ENCODE measurements around the gene SYNJ1.
"Not testable (repeated sequence)": the region's sequence is repeated elsewhere in the genome, so short reads cannot be mapped to it uniquely, and the experiment has no call there.

Gene SYNJ1

DNA sequence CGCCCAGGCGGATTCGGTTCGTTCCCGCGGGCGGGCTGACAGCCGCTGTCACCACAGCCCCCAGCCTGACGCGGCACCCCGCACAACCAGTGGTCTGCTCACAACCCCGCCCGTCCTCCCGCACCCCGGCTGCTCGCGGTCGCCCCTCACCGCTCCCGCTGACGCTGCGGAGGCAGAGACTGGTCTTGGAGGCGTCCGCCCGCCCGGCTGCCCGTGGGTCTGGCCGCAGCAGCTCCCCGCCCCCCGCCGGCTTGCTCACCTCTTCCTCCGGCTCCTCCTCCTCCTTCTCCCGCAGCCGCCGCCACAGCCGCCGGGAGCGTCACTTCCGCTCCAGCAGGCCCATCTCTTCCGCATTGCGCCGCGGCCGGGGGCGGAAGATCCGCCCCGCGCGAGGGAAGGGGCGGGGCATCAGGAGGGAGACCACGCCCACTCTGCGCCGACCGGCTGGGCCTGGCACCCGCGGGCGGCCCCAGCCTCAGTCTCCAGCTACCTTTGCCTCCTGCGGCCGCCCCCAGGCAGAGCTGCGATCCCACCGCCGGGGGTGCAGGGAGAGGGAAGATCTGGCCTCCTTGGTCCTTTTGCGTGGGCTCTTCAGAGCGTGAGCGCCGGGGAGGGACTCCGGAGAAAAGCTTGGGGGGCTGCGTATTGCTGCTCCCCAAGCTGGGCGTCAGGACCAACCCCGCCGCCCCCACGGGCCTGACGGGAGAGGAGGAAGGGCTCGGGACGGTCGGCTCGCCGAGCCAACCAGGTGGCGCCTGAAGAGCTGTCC is at the start of gene SYNJ1:
Gene SYNJ1, minus strand, starts transcription at position 327 of the 769 bp plus-strand sequence. CDS start 1,118 bp downstream, outside the sequence.
- DNase-seq (ENCODE audit: extremely low read depth, low read depth), result peak; percentile 83
- TF ChIP-seq, protein P1, sequence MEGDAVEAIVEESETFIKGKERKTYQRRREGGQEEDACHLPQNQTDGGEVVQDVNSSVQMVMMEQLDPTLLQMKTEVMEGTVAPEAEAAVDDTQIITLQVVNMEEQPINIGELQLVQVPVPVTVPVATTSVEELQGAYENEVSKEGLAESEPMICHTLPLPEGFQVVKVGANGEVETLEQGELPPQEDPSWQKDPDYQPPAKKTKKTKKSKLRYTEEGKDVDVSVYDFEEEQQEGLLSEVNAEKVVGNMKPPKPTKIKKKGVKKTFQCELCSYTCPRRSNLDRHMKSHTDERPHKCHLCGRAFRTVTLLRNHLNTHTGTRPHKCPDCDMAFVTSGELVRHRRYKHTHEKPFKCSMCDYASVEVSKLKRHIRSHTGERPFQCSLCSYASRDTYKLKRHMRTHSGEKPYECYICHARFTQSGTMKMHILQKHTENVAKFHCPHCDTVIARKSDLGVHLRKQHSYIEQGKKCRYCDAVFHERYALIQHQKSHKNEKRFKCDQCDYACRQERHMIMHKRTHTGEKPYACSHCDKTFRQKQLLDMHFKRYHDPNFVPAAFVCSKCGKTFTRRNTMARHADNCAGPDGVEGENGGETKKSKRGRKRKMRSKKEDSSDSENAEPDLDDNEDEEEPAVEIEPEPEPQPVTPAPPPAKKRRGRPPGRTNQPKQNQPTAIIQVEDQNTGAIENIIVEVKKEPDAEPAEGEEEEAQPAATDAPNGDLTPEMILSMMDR (IDR thresholded peaks at IDR 0.05; ENCODE audit: low read depth, low read length), result no peak

GRCh38 chr21:32777269-32777668 is 49.5 kb upstream of the SYNJ1 start:
- DNase-seq (ENCODE audit: extremely low read depth, low read depth), result no peak
- TF ChIP-seq, protein P1 (IDR thresholded peaks at IDR 0.05; ENCODE audit: low read depth, low read length), result no peak

- TF ChIP-seq, protein P1 (IDR thresholded peaks at IDR 0.05; ENCODE audit: low read depth, low read length), result no peak
- DNase-seq (ENCODE audit: extremely low read depth, low read depth), result no peak
Observed at GRCh38 chr21:32776743-32777142, 48.9 kb upstream of the SYNJ1 start.

DNA sequence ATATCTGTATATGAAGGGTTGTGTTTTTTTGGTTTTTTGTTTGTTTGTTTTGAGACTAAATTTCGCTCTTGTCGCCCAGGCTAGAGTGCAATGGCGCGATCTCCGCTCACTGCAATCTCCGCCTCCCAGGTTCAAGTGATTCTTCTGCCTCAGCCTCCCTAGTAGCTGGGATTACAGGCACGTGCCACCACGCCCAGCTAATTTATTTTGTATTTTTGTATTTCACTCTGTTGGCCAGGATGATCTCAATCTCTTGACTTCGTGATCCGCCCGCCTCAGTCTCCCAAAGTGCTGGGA is 45.2 kb upstream of the SYNJ1 start:
- DNase-seq (ENCODE audit: extremely low read depth, low read depth), result not testable (repeated sequence)

DNA sequence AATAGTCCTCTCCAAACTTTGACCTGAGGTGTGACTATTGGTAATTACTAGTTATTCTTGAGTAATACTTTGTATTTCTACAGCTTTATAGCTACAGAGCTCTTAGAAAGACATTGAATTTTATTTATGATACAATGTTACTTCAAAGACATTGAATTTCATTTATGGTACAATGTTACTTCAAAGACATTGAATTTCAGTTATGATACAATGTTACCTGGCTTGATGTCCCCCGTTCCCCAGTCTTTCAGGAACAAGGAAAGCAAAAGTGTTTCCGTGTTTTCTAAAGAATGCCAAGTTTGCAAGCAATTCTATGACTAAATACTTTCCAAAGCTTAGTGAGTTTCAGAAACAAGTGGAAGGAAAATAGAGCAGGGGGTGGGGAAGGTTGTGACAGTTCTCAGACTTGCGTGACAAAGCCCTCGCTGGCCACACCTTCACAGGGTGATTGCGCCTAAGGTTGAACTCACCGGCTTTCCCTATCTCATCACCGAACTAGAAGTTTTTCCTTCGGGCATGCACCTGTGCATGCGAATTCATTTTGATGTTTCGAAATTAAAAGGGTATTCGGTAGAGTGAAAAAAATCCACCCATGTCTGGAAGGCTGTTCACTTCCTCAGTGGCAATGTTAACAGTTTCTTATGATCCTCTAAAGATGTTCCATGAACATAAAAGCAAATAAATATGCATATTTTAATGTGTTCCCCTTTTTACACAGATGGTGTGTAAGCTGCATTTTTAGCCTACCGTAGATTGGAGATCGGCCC is 44.7 kb upstream of the SYNJ1 start:
- DNase-seq (ENCODE audit: extremely low read depth, low read depth), result no peak
- TF ChIP-seq, protein P1 (IDR thresholded peaks at IDR 0.05; ENCODE audit: low read depth, low read length), result no peak

GRCh38 chr21:32770871-32771523 is 43.2 kb upstream of the SYNJ1 start:
- DNase-seq (ENCODE audit: extremely low read depth, low read depth), result no peak
- TF ChIP-seq, protein P1 (IDR thresholded peaks at IDR 0.05; ENCODE audit: low read depth, low read length), result no peak

DNA sequence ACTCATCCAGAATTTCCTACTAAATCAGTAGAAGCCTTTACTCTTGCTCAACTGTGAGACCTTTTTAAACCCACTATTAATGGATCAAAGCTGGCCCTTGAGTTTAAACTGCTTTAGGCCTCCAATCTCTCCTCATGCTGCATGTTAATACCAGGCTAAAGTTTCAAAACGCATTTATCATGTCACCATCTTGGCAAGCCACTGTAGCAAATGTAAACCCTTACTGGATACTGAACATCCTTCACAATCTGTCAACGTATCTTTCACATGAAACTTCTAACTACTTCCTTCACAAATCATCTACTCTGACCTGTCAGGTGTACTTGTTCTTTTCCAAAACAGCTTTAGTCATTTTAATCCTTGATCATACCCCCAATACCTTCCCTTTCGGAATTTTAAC is 40.7 kb upstream of the SYNJ1 start:
- no peak for DNase-seq (ENCODE audit: extremely low read depth, low read depth)
- TF ChIP-seq, protein P1 (IDR thresholded peaks at IDR 0.05; ENCODE audit: low read depth, low read length), result no peak

Measured in AG09319 (cell line).